Measurements from ENCODE around the gene ALCAM.

GRCh38 chr3:105525531-105525930 is 158.8 kb downstream of the ALCAM start:
- TF ChIP-seq SUZ12 (IDR thresholded peaks at IDR 0.05; ENCODE audit: extremely low read depth, insufficient read depth, insufficient read length) (no peak), YY1 (IDR thresholded peaks at IDR 0.05; ENCODE audit: insufficient read depth, insufficient read length) (no peak)

Data from NT2/D1 (cell line).